T-helper 2 cell treated with Interferon-gamma antibody and Interleukin-4, amounts not matched to agents 5 μg/mL and 100 μg/mL, for 36 hours (primary cell): ENCODE measurements around the gene FAM98A.
A peak's percentile ranks its signal among the peaks of the same experiment; 100 is the strongest.

Source experiments
- DNase-seq: peaks from one replicate; pipeline ENCODE4 v3.0.0; 2021; ENCODE audit warnings: low spot score
- H3K27ac Mint-ChIP-seq: one replicate; pipeline ENCODE4 v1.8.0; 2021; ENCODE audit warnings: mild to moderate bottlenecking, mixed read lengths
- H3K27me3 Mint-ChIP-seq: one replicate; pipeline ENCODE4 v1.8.0; 2021; ENCODE audit warnings: low read depth, mixed read lengths
- H3K36me3 Mint-ChIP-seq: one replicate; pipeline ENCODE4 v1.8.0; 2021; ENCODE audit warnings: low read depth, mixed read lengths
- H3K4me1 Mint-ChIP-seq: one replicate; pipeline ENCODE4 v1.8.0; 2021; ENCODE audit warnings: low read depth, mixed read lengths
- H3K4me3 Mint-ChIP-seq: one replicate; pipeline ENCODE4 v1.8.0; 2022; ENCODE audit warnings: mild to moderate bottlenecking, moderate library complexity, mixed read lengths
- H3K9me3 Mint-ChIP-seq: one replicate; pipeline ENCODE4 v1.8.0; 2021; ENCODE audit warnings: mixed read lengths

Gene FAM98A

GRCh38 chr2:33607251-33607721 is 8.2 kb upstream of the FAM98A start:
- H3K9me3 Mint-ChIP-seq, result no peaks in the 10 kb centered on the region
- no peak for DNase-seq
- H3K36me3 Mint-ChIP-seq, result no peaks in the 10 kb centered on the region
- H3K27me3 Mint-ChIP-seq, result peaks cover 3% of the 10 kb centered on the region
- H3K4me1 Mint-ChIP-seq, result no peaks in the 10 kb centered on the region
- no peak overlapping the region for H3K27ac Mint-ChIP-seq
- H3K4me3 Mint-ChIP-seq, result no peak overlapping the region

- no peak for DNase-seq
- no peak overlapping the region for H3K27ac Mint-ChIP-seq
- no peaks in the 10 kb centered on the region for H3K4me1 Mint-ChIP-seq
- H3K9me3 Mint-ChIP-seq, result no peaks in the 10 kb centered on the region
- H3K4me3 Mint-ChIP-seq, result no peak overlapping the region
- H3K36me3 Mint-ChIP-seq, result no peaks in the 10 kb centered on the region
- H3K27me3 Mint-ChIP-seq, result peaks cover 3% of the 10 kb centered on the region
Observed at GRCh38 chr2:33606622-33607021, 7.5 kb upstream of the FAM98A start.

GRCh38 chr2:33606100-33606499 is 7.0 kb upstream of the FAM98A start:
- no peaks in the 10 kb centered on the region for H3K36me3 Mint-ChIP-seq

DNA sequence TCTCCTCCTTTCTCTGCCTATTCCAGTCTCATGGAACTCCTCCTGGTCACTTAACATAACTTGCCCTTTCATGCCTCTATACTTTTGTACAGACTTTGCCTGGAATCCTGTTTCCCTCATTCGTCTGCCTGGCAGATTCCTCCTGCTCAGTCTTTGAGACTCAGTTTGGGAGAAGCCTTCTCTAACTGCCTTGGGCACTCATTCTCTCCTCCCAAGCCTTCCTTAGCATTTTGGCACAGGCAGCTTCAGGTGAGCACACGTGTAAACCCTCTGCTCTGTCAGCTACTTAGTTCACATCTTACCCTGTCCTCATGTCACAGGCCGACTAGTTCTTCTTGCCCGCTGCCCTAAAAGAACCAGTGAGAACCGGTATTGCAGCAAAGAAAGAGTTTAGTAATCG is 6.0 kb upstream of the FAM98A start:
- DNase-seq, result no peak
- Mint-ChIP-seq H3K4me1 (no peaks in the 10 kb centered on the region), H3K27me3 (peaks cover 3% of the 10 kb centered on the region), H3K9me3 (no peaks in the 10 kb centered on the region), H3K36me3 (no peaks in the 10 kb centered on the region), H3K27ac (no peak overlapping the region), H3K4me3 (no peak overlapping the region)

More at GRCh38 chr2:33606100-33606499, 7.0 kb upstream of the FAM98A start:
- DNase-seq, result no peak
- H3K9me3 Mint-ChIP-seq, result no peaks in the 10 kb centered on the region
- H3K4me3 Mint-ChIP-seq, result no peak overlapping the region
- no peaks in the 10 kb centered on the region for H3K4me1 Mint-ChIP-seq
- no peak overlapping the region for H3K27ac Mint-ChIP-seq
- peaks cover 3% of the 10 kb centered on the region for H3K27me3 Mint-ChIP-seq

DNA sequence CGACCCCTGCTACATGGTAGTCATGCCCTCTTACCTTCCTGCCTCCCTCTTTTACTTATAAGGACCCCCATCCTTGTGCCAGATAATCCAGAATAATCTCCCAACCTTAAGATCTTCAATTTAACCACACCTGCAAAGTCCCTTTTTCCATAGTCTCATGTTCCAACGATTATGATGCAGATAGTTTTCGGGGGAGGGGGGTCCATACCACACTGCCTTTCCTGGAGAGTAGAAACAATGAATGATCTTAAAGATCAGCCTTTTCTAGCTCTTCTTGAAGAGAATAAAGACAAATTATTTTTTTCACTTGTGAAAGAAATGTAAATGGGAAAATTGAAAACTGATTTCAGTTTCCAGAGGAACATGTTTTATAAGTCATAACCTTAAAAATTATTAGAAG is 4.3 kb upstream of the FAM98A start:
- H3K9me3 Mint-ChIP-seq, result no peaks in the 10 kb centered on the region
- DNase-seq, result no peak
- no peaks in the 10 kb centered on the region for H3K36me3 Mint-ChIP-seq
- H3K4me1 Mint-ChIP-seq, result peaks cover 8% of the 10 kb centered on the region
- no peak overlapping the region for H3K27ac Mint-ChIP-seq
- H3K4me3 Mint-ChIP-seq, result no peak overlapping the region
- peaks cover 5% of the 10 kb centered on the region for H3K27me3 Mint-ChIP-seq

- peaks cover 16% of the 10 kb centered on the region for H3K4me1 Mint-ChIP-seq
- no peak overlapping the region for H3K4me3 Mint-ChIP-seq
- no peaks in the 10 kb centered on the region for H3K36me3 Mint-ChIP-seq
- peaks cover 5% of the 10 kb centered on the region for H3K27me3 Mint-ChIP-seq
- H3K27ac Mint-ChIP-seq, result no peak overlapping the region
- no peak for DNase-seq
- H3K9me3 Mint-ChIP-seq, result no peaks in the 10 kb centered on the region
Observed at GRCh38 chr2:33602201-33602830, 3.2 kb upstream of the FAM98A start.

GRCh38 chr2:33599943-33600192 is 769 bp upstream of the FAM98A start:
- H3K36me3 Mint-ChIP-seq, result peaks cover 6% of the 10 kb centered on the region
- H3K27ac Mint-ChIP-seq, result peak overlapping the region; percentile 94
- H3K4me3 Mint-ChIP-seq, result peak overlapping the region; percentile 96
- peaks cover 5% of the 10 kb centered on the region for H3K27me3 Mint-ChIP-seq
- no peak for DNase-seq
- H3K9me3 Mint-ChIP-seq, result no peaks in the 10 kb centered on the region
- peaks cover 24% of the 10 kb centered on the region for H3K4me1 Mint-ChIP-seq

DNA sequence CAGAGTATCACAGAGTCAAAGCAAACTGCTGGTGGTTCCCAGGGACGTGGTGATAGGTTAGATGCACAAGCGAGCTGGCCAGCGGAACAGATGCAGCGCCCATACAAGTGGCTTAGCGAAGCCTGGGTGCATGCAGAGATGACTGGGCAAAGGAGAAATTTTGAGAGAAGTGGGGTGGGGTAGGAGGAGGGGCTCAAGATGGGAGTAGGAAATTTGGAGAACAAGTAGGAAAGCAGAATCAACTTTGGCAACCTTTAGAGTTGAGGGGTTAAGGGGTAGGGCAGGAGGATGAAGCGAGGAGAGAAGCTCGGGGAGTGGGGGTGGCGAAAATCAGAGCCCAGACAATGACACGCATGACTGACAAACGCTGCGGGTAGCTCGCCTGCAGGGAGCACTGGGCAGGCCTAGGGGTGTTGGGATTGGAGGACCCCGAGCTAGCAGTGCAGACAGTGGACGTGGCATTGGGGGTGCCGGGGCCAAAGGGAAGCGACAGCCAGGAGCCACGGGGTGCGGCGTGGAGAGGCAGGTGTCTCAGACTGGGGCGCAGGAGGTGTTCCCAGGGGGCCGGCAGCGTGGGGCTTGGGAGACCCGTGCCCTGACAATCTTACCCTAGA is 431 bp downstream of the FAM98A start:
- peak; percentile 58 for DNase-seq
- Mint-ChIP-seq H3K4me1 (peaks cover 30% of the 10 kb centered on the region), H3K4me3 (peak overlapping the region; percentile 96), H3K27ac (peak overlapping the region; percentile 94), H3K36me3 (peaks cover 13% of the 10 kb centered on the region), H3K27me3 (peaks cover 5% of the 10 kb centered on the region), H3K9me3 (no peaks in the 10 kb centered on the region)

DNA sequence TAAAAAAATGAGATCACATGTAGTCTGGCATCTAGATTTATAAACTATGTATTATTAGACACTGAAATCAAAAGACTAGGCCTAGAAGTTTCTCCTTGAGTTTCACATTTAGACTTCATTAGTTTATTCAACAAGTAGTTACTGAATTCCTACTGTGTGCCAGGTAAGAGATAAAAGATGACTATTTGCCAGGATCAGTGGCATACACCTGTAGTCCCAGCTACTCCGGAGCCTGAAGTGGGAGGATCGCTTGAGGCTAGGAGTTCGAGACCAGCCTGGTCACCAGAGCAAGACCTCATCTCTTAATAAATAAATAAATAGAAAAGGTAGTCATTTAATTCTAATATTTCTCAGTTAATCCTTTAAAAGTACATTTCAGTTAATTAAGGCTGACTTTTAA is 2.1 kb downstream of the FAM98A start:
- H3K4me1 Mint-ChIP-seq, result peaks cover 36% of the 10 kb centered on the region
- H3K27ac Mint-ChIP-seq, result no peak overlapping the region
- DNase-seq, result no peak
- H3K36me3 Mint-ChIP-seq, result peaks cover 17% of the 10 kb centered on the region
- H3K27me3 Mint-ChIP-seq, result peaks cover 2% of the 10 kb centered on the region
- H3K9me3 Mint-ChIP-seq, result no peaks in the 10 kb centered on the region
- H3K4me3 Mint-ChIP-seq, result no peak overlapping the region

DNA sequence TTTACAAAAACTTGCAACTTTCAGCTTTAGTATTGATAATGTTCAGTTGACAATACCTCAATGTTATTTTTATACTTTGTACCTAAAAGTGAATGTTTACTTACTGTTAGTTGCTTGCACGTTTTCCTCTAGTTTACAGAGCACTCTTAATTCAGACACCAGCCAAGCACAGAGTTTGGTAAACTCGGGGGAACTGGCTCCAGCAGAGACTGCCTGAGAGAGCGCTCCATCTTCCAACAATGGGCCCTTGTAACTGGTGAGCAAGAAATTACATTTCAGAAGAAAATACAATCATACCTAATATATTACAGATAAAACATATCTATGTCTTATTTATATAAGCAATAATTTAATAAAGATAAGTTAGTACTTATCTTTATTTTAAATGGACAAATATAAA is 3.7 kb downstream of the FAM98A start:
- H3K36me3 Mint-ChIP-seq, result peaks cover 23% of the 10 kb centered on the region

DNA sequence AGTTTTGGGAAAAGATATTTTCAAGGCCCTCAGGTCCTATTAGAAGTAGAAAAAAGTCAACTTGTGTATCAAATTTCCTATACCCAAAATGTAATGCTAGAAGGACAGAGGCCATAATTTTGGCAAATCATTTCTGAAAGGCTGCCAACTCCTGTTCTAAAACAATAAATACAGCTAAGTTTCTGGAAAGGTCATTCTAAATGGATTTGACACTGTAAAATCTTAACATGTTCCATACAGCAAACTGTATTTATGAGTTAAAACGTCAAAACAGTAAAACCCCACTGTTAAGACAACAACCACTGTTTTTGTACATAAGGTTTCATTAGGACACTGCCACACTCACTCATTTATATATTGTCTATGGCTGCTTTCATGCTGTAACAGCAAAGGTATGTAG is 9.7 kb downstream of the FAM98A start:
- Mint-ChIP-seq H3K27me3 (no peaks in the 10 kb centered on the region), H3K36me3 (peaks cover 39% of the 10 kb centered on the region), H3K27ac (no peak overlapping the region), H3K4me3 (no peak overlapping the region), H3K9me3 (no peaks in the 10 kb centered on the region), H3K4me1 (peaks cover 9% of the 10 kb centered on the region)
- DNase-seq, result no peak

More for the DNA sequence above, 3.7 kb downstream of the FAM98A start:
- H3K27me3 Mint-ChIP-seq, result peaks cover 2% of the 10 kb centered on the region
- peaks cover 36% of the 10 kb centered on the region for H3K4me1 Mint-ChIP-seq
- H3K9me3 Mint-ChIP-seq, result no peaks in the 10 kb centered on the region
- H3K27ac Mint-ChIP-seq, result no peak overlapping the region
- no peak overlapping the region for H3K4me3 Mint-ChIP-seq
- DNase-seq, result no peak

DNA sequence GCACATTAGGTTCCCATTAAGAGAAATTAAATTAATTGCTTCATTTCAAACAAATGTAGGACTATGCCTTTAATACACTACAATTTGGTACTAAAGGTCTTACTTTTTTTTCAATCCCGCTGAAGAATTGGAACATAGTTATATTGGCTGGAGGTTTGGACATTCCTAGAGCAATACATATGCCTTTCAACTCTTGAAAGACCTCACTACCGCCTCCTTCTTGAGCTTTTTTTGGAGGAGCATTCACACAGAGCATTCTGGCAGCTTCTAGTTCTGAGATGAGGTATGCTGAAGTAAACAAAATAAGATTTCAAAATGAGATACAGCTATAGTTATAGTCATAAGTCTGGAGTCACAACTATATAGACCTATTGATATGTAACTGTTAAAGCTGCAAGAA is 10.9 kb downstream of the FAM98A start:
- H3K9me3 Mint-ChIP-seq, result no peaks in the 10 kb centered on the region
- peaks cover 6% of the 10 kb centered on the region for H3K4me1 Mint-ChIP-seq
- H3K27ac Mint-ChIP-seq, result no peak overlapping the region
- no peak overlapping the region for H3K4me3 Mint-ChIP-seq
- peaks cover 44% of the 10 kb centered on the region for H3K36me3 Mint-ChIP-seq
- DNase-seq, result no peak
- no peaks in the 10 kb centered on the region for H3K27me3 Mint-ChIP-seq

- H3K27ac Mint-ChIP-seq, result no peak overlapping the region
- DNase-seq, result no peak
- H3K36me3 Mint-ChIP-seq, result peaks cover 44% of the 10 kb centered on the region
- no peaks in the 10 kb centered on the region for H3K9me3 Mint-ChIP-seq
- no peak overlapping the region for H3K4me3 Mint-ChIP-seq
- H3K27me3 Mint-ChIP-seq, result no peaks in the 10 kb centered on the region
- H3K4me1 Mint-ChIP-seq, result peaks cover 12% of the 10 kb centered on the region
Observed at GRCh38 chr2:33586766-33587165, 12.3 kb downstream of the FAM98A start.

- no peak overlapping the region for H3K4me3 Mint-ChIP-seq
- H3K27me3 Mint-ChIP-seq, result no peaks in the 10 kb centered on the region
- H3K9me3 Mint-ChIP-seq, result no peaks in the 10 kb centered on the region
- no peak overlapping the region for H3K27ac Mint-ChIP-seq
- H3K4me1 Mint-ChIP-seq, result peaks cover 23% of the 10 kb centered on the region
- no peak for DNase-seq
- H3K36me3 Mint-ChIP-seq, result peaks cover 38% of the 10 kb centered on the region
Observed at GRCh38 chr2:33583194-33583938, 15.7 kb downstream of the FAM98A start.
